Neuronal stem cell (in vitro differentiated cells): ENCODE results near the gene SP5.

Experiments
- DNase-seq: peaks from one replicate; pipeline ENCODE4 v3.0.0-alpha.2; 2013; ENCODE audit warnings: low spot score
- H2AFZ ChIP-seq: one replicate; pipeline ENCODE4 v1.6.1; 2013; ENCODE audit warnings: mild to moderate bottlenecking, low read length, inconsistent platforms
- H2AK5ac ChIP-seq: 2 replicates; pipeline ENCODE4 v1.6.1; 2013; ENCODE audit warnings: low read depth, mild to moderate bottlenecking, inconsistent platforms, low read length, moderate library complexity, mixed read lengths
- H2BK120ac ChIP-seq: 2 replicates; pipeline ENCODE4 v1.6.1; 2013; ENCODE audit warnings: low read depth, mild to moderate bottlenecking, inconsistent platforms, low read length, moderate library complexity, mixed read lengths
- H2BK12ac ChIP-seq: one replicate; pipeline ENCODE4 v1.6.1; 2013; ENCODE audit warnings: low read length, inconsistent platforms
- H2BK15ac ChIP-seq: 2 replicates; pipeline ENCODE4 v1.6.1; 2013; ENCODE audit warnings: mild to moderate bottlenecking, low read length, inconsistent platforms, mixed read lengths
- H2BK5ac ChIP-seq: one replicate; pipeline ENCODE4 v1.6.1; 2013; ENCODE audit warnings: inconsistent platforms, mild to moderate bottlenecking, low read length, moderate library complexity
- H3K14ac ChIP-seq: one replicate; pipeline ENCODE4 v1.6.1; 2013; ENCODE audit warnings: low read length, inconsistent platforms
- H3K18ac ChIP-seq: 2 replicates; pipeline ENCODE4 v1.6.1; 2013; ENCODE audit warnings: low read length, inconsistent platforms
- H3K23ac ChIP-seq: 2 replicates; pipeline ENCODE4 v1.6.1; 2013; ENCODE audit warnings: low read depth, mild to moderate bottlenecking, mixed read lengths, low read length, inconsistent platforms; ENCODE audit not compliant: poor library complexity
- H3K27ac ChIP-seq: replicated peaks from 3 replicates; pipeline ENCODE4 v1.5.1; 2013; ENCODE audit warnings: low read length, inconsistent platforms
- H3K27me3 ChIP-seq, 3 experiments: 2 replicates each; pipeline ENCODE4 v1.6.1; 2013; ENCODE audit warnings: low read length in 3 of 3, mild to moderate bottlenecking in 2 of 3, inconsistent platforms in 1 of 3, low read depth in 1 of 3, mixed read lengths in 1 of 3, moderate library complexity in 1 of 3; ENCODE audit not compliant: control insufficient read depth in 3 of 3, insufficient read depth in 3 of 3
- H3K36me3 ChIP-seq, 2 donors: replicated peaks in 1 of 2; 2 replicates each; pipeline ENCODE4 v1.6.1; 2013; ENCODE audit warnings: low read length in 2 of 2; ENCODE audit not compliant: control insufficient read depth in 2 of 2, insufficient read depth in 2 of 2
- H3K4ac ChIP-seq: 2 replicates; pipeline ENCODE4 v1.6.1; 2013; ENCODE audit warnings: inconsistent platforms, mild to moderate bottlenecking, low read length, moderate library complexity
- H3K4me1 ChIP-seq, 2 donors: 1 replicate in 1 of 2; 2 replicates in 1 of 2; pipeline ENCODE4 v1.6.1; 2013; ENCODE audit warnings: low read length in 2 of 2, low read depth in 1 of 2; ENCODE audit not compliant: control insufficient read depth in 2 of 2, insufficient read depth in 1 of 2
- H3K4me2 ChIP-seq: one replicate; pipeline ENCODE4 v1.6.1; 2013; ENCODE audit warnings: mild to moderate bottlenecking, low read length, inconsistent platforms; ENCODE audit not compliant: insufficient read depth, poor library complexity, severe bottlenecking
- H3K4me3 ChIP-seq, 2 donors: 2 replicates each; pipeline ENCODE4 v1.5.1; 2013; ENCODE audit warnings: low read length in 2 of 2, mild to moderate bottlenecking in 2 of 2, inconsistent platforms in 1 of 2, moderate library complexity in 1 of 2
- H3K79me1 ChIP-seq: one replicate; pipeline ENCODE4 v1.6.1; 2013; ENCODE audit warnings: low read depth, mild to moderate bottlenecking, inconsistent platforms, low read length, moderate library complexity
- H3K9ac ChIP-seq: one replicate; pipeline ENCODE4 v1.6.1; 2013; ENCODE audit warnings: mild to moderate bottlenecking, low read depth, low read length, inconsistent platforms; ENCODE audit not compliant: poor library complexity
- H3K9me3 ChIP-seq, 2 donors: replicated peaks in 1 of 2; 2 replicates each; pipeline versions ENCODE3 to v1.6.1; 2013; ENCODE audit warnings: low read length in 2 of 2, mild to moderate bottlenecking in 2 of 2, inconsistent platforms in 1 of 2, low read depth in 1 of 2, mixed read lengths in 1 of 2, moderate library complexity in 1 of 2; ENCODE audit not compliant: control insufficient read depth in 2 of 2, insufficient read depth in 1 of 2
- H4K8ac ChIP-seq: one replicate; pipeline ENCODE4 v1.6.1; 2013; ENCODE audit warnings: low read depth, mild to moderate bottlenecking, inconsistent platforms, low read length, moderate library complexity
- H4K91ac ChIP-seq: one replicate; pipeline ENCODE4 v1.6.1; 2013; ENCODE audit warnings: low read length, low read depth, mild to moderate bottlenecking, inconsistent platforms; ENCODE audit not compliant: poor library complexity
- WGBS, 2 donors: extraction: QIAGEN DNeasy Blood & Tissue Kit; methylation state at CpG; one replicate each; pipeline ENCODE4 v1.1.7; 2013; ENCODE audit warnings: missing lambda C conversion rate in 2 of 2, mixed read lengths in 1 of 2; ENCODE audit not compliant: insufficient read length in 2 of 2, insufficient replicate concordance in 1 of 2; ENCODE audit errors: extremely low coverage in 2 of 2; 5-methylcytosine and 5-hydroxymethylcytosine counted together

Gene SP5

DNA sequence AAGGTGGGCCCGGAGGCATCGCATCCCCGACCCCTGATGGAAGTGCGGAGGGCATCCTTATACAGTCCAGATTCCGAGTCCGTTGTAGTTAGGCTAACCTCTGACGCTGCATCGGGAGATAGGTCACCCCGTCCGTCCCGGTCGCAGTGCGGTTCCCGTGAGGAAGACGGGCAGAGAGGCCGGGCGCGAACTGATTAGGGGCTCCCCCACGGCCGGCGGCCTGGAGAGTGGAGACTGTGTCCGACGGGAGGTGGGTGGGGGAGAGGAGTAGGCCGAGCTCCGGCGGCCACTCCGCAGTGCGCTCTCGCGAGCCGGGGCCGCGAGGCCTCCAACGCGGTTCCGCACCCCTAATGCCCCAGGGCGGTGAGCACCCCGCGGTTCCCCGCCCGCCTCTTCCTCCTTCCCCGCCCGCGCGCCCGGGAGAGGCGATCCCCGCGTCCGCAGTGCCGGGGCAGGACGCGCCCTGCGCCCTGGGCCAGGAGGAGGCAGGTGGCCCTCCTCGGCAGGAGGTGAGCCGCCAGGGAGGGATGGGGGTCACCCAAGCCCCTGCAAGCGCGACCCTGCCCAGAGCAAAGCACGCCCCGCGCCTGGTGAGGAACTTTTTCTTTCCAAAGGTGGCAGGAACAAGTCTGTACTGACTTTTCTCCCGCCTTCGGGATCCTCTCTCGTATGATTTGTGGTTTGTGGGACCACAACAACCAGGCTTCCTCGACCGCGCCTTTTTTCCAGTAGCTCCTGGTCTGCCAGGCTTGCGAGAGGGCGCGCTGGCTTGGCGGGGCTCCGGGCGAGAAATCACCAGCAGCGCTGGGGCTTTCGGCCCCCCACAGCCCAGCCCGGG, 1.4 kb upstream of the SP5 start:
- H2AFZ ChIP-seq: peak overlapping the region; percentile 66
- no peak overlapping the region for H3K4me3 ChIP-seq
- peak overlapping the region; percentile 80 for H3K18ac ChIP-seq
- H3K4ac ChIP-seq: no peak overlapping the region
- no peak overlapping the region for H4K91ac ChIP-seq
- H2BK120ac ChIP-seq: no peak overlapping the region
- peaks cover 60 to 99% (median 86%) of the 10 kb centered on the region in 3 experiments for H3K27me3 ChIP-seq
- H2AK5ac ChIP-seq: peak overlapping the region; percentile 95
- no peak overlapping the region for H3K27ac ChIP-seq
- peak overlapping the region; percentile 81 for H3K9ac ChIP-seq
- peaks cover 3% of the 10 kb centered on the region for H3K79me1 ChIP-seq
- H3K14ac ChIP-seq: no peak overlapping the region
- peak overlapping the region; percentile 37 for H2BK15ac ChIP-seq
- H4K8ac ChIP-seq: no peak overlapping the region
- peak; percentile 31 for DNase-seq
- H2BK5ac ChIP-seq: peak overlapping the region; percentile 13
- peak overlapping the region; percentile 22 for H2BK12ac ChIP-seq
- H3K9me3 ChIP-seq: peaks cover 0 to 2% of the 10 kb centered on the region in 2 donors
- no CpG with 5 or more reads among the region's 76 CpGs for WGBS, 2 donors
- H3K23ac ChIP-seq: peak overlapping the region; percentile 65
- H3K4me1 ChIP-seq: peaks cover 2 to 23% of the 10 kb centered on the region in 2 donors
- H3K4me2 ChIP-seq: peak overlapping the region; percentile 40
- no peaks in the 10 kb centered on the region for H3K36me3 ChIP-seq

DNA sequence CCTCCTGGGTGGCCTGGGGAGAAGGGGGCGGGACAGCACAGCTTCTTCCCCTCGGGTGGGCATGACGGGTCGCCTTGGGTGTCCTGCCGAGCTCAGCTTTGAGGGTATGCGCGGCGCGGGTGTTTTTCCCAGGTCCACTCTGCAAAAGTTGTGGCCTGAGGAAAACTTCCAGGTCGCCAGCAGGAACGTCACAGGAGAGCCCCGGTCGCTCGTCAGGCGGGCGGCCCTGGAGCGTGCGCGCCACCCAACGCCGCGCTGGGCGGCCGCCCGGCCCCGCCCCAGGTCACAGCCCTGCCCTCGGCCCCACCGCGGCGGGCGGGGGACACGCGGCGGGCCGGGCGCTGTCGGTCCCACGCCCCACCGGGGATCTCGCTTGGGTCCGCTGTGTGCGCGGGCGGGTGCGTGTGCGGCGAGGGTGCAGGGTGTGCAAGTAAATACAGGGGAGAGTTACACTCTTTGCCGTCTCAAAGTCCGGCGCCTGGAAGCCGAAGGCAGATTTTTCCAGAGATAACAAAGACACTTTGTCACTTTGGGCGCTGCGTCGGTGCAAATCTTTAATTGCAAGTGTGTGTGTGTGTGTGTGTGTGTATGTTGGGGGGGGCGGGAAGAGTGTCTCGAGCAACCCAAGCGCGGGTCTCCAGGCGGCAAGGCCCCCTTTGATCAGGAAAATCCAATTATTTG, 616 bp upstream of the SP5 start:
- H4K8ac ChIP-seq: peak overlapping the region; percentile 23
- H3K27ac ChIP-seq: no peak overlapping the region
- peaks cover 60 to 99% (median 86%) of the 10 kb centered on the region in 3 experiments for H3K27me3 ChIP-seq
- no peak overlapping the region for H3K4ac ChIP-seq
- DNase-seq: peak; percentile 29
- peak overlapping the region; percentile 65 for H3K23ac ChIP-seq
- peak overlapping the region; percentile 63 for H2AK5ac ChIP-seq
- H3K79me1 ChIP-seq: peaks cover 3% of the 10 kb centered on the region
- H3K4me2 ChIP-seq: peak overlapping the region; percentile 75
- peak overlapping the region; percentile 65 for H3K18ac ChIP-seq
- no peak overlapping the region for H2BK15ac ChIP-seq
- no peak overlapping the region for H3K9ac ChIP-seq
- H3K4me3 ChIP-seq: peak overlapping the region in 1 of 2 donors; percentile 62
- no peak overlapping the region for H3K14ac ChIP-seq
- no peak overlapping the region for H2BK120ac ChIP-seq
- peak overlapping the region; percentile 66 for H2AFZ ChIP-seq
- peaks cover 2 to 23% of the 10 kb centered on the region in 2 donors for H3K4me1 ChIP-seq
- peaks cover 0 to 2% of the 10 kb centered on the region in 2 donors for H3K9me3 ChIP-seq
- no peak overlapping the region for H2BK12ac ChIP-seq
- no peak overlapping the region for H4K91ac ChIP-seq
- WGBS, 2 donors: no CpG with 5 or more reads among the region's 59 CpGs
- no peaks in the 10 kb centered on the region for H3K36me3 ChIP-seq
- H2BK5ac ChIP-seq: no peak overlapping the region

- H3K4ac ChIP-seq: no peak overlapping the region
- no peak for DNase-seq
- no peak overlapping the region for H2BK12ac ChIP-seq
- peak overlapping the region in 1 of 2 donors; percentile 38 for H3K4me3 ChIP-seq
- no peak overlapping the region for H3K14ac ChIP-seq
- WGBS, 2 donors: no CpG with 5 or more reads among the region's 95 CpGs
- peaks cover 2 to 23% of the 10 kb centered on the region in 2 donors for H3K4me1 ChIP-seq
- peak overlapping the region; percentile 86 for H4K8ac ChIP-seq
- peak overlapping the region; percentile 63 for H2AK5ac ChIP-seq
- H3K9me3 ChIP-seq: peaks cover 0 to 2% of the 10 kb centered on the region in 2 donors
- H3K23ac ChIP-seq: peak overlapping the region; percentile 31
- peak overlapping the region; percentile 75 for H3K4me2 ChIP-seq
- peak overlapping the region; percentile 91 for H3K18ac ChIP-seq
- H4K91ac ChIP-seq: no peak overlapping the region
- H3K27ac ChIP-seq: no peak overlapping the region
- no peaks in the 10 kb centered on the region for H3K36me3 ChIP-seq
- H3K9ac ChIP-seq: peak overlapping the region; percentile 81
- H2AFZ ChIP-seq: peak overlapping the region; percentile 77
- no peak overlapping the region for H2BK5ac ChIP-seq
- peak overlapping the region; percentile 58 for H2BK15ac ChIP-seq
- H3K79me1 ChIP-seq: peaks cover 3% of the 10 kb centered on the region
- no peak overlapping the region for H2BK120ac ChIP-seq
- peaks cover 60 to 97% (median 73%) of the 10 kb centered on the region in 3 experiments for H3K27me3 ChIP-seq
These were observed 1.0 kb downstream of the SP5 start for GRCh38 chr2:170715932-170716777.
